Common myeloid progenitor, CD34-positive (primary cell): Measurements from ENCODE around the gene SUSD1.

Experiments
- CTCF ChIA-PET: fragments of 350-600 bp; sonication (Branson Sonifier 250); formaldehyde crosslinking; loops from one replicate; lab custom pipeline; 2021; ENCODE audit warnings: antibody characterized with exemption; lab: Charles Lee
- POLR2A ChIA-PET: fragments of 350-600 bp; sonication (Branson Sonifier 250); formaldehyde crosslinking; loops from one replicate; lab custom pipeline; 2021; ENCODE audit warnings: antibody characterized with exemption; lab: Charles Lee
- DNase-seq, 3 donors: peaks; one replicate each; pipeline versions ENCODE4 v3.0.0 to v3.0.0-alpha.2; 2013
- H3K27ac ChIP-seq, 2 experiments: 1 replicate in 1 of 2; 2 replicates in 1 of 2; pipeline ENCODE4 v1.7.0; 2013; ENCODE audit warnings: inconsistent platforms in 2 of 2, low read length in 2 of 2, mild to moderate bottlenecking in 2 of 2, low read depth in 1 of 2, moderate library complexity in 1 of 2; ENCODE audit not compliant: severe bottlenecking in 2 of 2, insufficient read depth in 1 of 2, poor library complexity in 1 of 2
- H3K27me3 ChIP-seq, 5 experiments: replicated peaks in 2 of 5; 1 replicate in 3 of 5; 2 replicates in 2 of 5; pipeline versions ENCODE4 v1.6.1 to v1.7.0; 2013; ENCODE audit warnings: low read length in 4 of 5, mild to moderate bottlenecking in 2 of 5, moderate library complexity in 2 of 5, inconsistent platforms in 1 of 5; ENCODE audit not compliant: insufficient read depth in 5 of 5, control insufficient read depth in 4 of 5
- H3K36me3 ChIP-seq, 4 experiments: 1 replicate in 2 of 4; 2 replicates in 2 of 4; pipeline versions ENCODE4 v1.6.1 to v1.7.0; 2013; ENCODE audit warnings: low read length in 3 of 4, control low read depth in 1 of 4, mild to moderate bottlenecking in 1 of 4; ENCODE audit not compliant: control insufficient read depth in 4 of 4, insufficient read depth in 4 of 4
- H3K4me1 ChIP-seq, 4 experiments: 1 replicate in 3 of 4; 2 replicates in 1 of 4; pipeline versions ENCODE4 v1.6.1 to v1.7.1; 2013; ENCODE audit warnings: low read length in 3 of 4, mild to moderate bottlenecking in 3 of 4, control low read depth in 1 of 4, inconsistent platforms in 1 of 4, moderate library complexity in 1 of 4; ENCODE audit not compliant: control insufficient read depth in 4 of 4, insufficient read depth in 4 of 4; ENCODE audit errors: control extremely low read depth in 1 of 4
- H3K4me3 ChIP-seq, 7 experiments: 1 replicate in 4 of 7; 2 replicates in 3 of 7; pipeline versions ENCODE4 v1.5.1 to v1.7.0; 2013; ENCODE audit warnings: mild to moderate bottlenecking in 7 of 7, low read length in 6 of 7, moderate library complexity in 6 of 7, inconsistent platforms in 2 of 7, low read depth in 2 of 7, control low read depth in 1 of 7; ENCODE audit not compliant: insufficient read depth in 4 of 7, control insufficient read depth in 1 of 7; ENCODE audit errors: extremely low read depth in 1 of 7
- H3K9me3 ChIP-seq, 5 experiments: 1 replicate in 4 of 5; 2 replicates in 1 of 5; pipeline versions ENCODE4 v1.6.1 to v1.7.1; 2013; ENCODE audit warnings: low read length in 4 of 5, mild to moderate bottlenecking in 2 of 5, inconsistent platforms in 1 of 5, low read depth in 1 of 5, moderate library complexity in 1 of 5; ENCODE audit not compliant: control insufficient read depth in 4 of 5, insufficient read depth in 2 of 5; ENCODE audit errors: control extremely low read depth in 1 of 5
- WGBS: methylation state at CpG from one replicate; pipeline ENCODE4 v1.1.5; 2013; ENCODE audit not compliant: insufficient coverage; 5-methylcytosine and 5-hydroxymethylcytosine counted together

Gene SUSD1

GRCh38 chr9:112043423-112043822, 131.7 kb downstream of the SUSD1 start:
- ChIA-PET POLR2A (no interaction called here), CTCF (interaction anchor here (0.6 to 1.2 kb wide), 2 partner anchors 9 to 342 kb away, joined by 3 to 5 read pairs; no protein-coding TSS in a partner anchor)
- peaks cover 0 to under 1% (median 0%) of the 10 kb centered on the region in 4 experiments for H3K4me1 ChIP-seq
- peaks cover 6 to 48% (median 12%) of the 10 kb centered on the region in 4 experiments for H3K36me3 ChIP-seq
- DNase-seq, result no peak
- H3K27ac ChIP-seq, result no peak overlapping the region
- WGBS, result 100% methylated on average over 1 of the region's 1 CpG
- peaks cover 0 to 88% (median 40%) of the 10 kb centered on the region in 5 experiments for H3K27me3 ChIP-seq
- H3K9me3 ChIP-seq, result peaks cover 0 to 18% (median 12%) of the 10 kb centered on the region in 5 experiments
- no peak overlapping the region for H3K4me3 ChIP-seq

- H3K27me3 ChIP-seq, result peaks cover 0 to 82% (median 39%) of the 10 kb centered on the region in 5 experiments
- no peak overlapping the region for H3K27ac ChIP-seq
- DNase-seq, result no peak
- ChIA-PET POLR2A (no interaction called here), CTCF (interaction anchor here (1.2 kb wide), 1 partner anchor 10 kb away, joined by 3 read pairs; no protein-coding TSS in a partner anchor)
- no peak overlapping the region for H3K4me3 ChIP-seq
- peaks cover 6 to 43% (median 11%) of the 10 kb centered on the region in 4 experiments for H3K36me3 ChIP-seq
- H3K9me3 ChIP-seq, result peaks cover 0 to 11% (median 9%) of the 10 kb centered on the region in 5 experiments
- peaks cover 0 to 5% (median 0%) of the 10 kb centered on the region in 4 experiments for H3K4me1 ChIP-seq
- 95% methylated on average over 4 of the region's 5 CpGs for WGBS
Observed at GRCh38 chr9:112042769-112043168, 132.3 kb downstream of the SUSD1 start.

GRCh38 chr9:112042244-112042638, 132.9 kb downstream of the SUSD1 start:
- Histone ChIP-seq H3K27ac (no peak overlapping the region), H3K36me3 (peaks cover 3 to 38% (median 10%) of the 10 kb centered on the region in 4 experiments), H3K27me3 (peaks cover 0 to 77% (median 34%) of the 10 kb centered on the region in 5 experiments), H3K4me3 (no peak overlapping the region), H3K4me1 (peaks cover 0 to 8% (median 3%) of the 10 kb centered on the region in 4 experiments), H3K9me3 (peaks cover 0 to 6% (median 4%) of the 10 kb centered on the region in 5 experiments)
- POLR2A ChIA-PET, result no interaction called here
- WGBS, result 100% methylated on average over 1 of the region's 3 CpGs
- DNase-seq, result no peak
- CTCF ChIA-PET, result no interaction called here

GRCh38 chr9:112041536-112042243, 133.4 kb downstream of the SUSD1 start:
- H3K27me3 ChIP-seq, result peaks cover 0 to 71% (median 33%) of the 10 kb centered on the region in 5 experiments
- H3K36me3 ChIP-seq, result peaks cover 3 to 34% (median 10%) of the 10 kb centered on the region in 4 experiments
- WGBS, result 97% methylated on average over 5 of the region's 8 CpGs
- H3K27ac ChIP-seq, result no peak overlapping the region
- DNase-seq, result no peak
- ChIA-PET CTCF (interaction anchor here (1.3 kb wide), 1 partner anchor 10 kb away, joined by 4 read pairs; no protein-coding TSS in a partner anchor), POLR2A (no interaction called here)
- H3K4me3 ChIP-seq, result no peak overlapping the region
- peaks cover 3 to 12% (median 6%) of the 10 kb centered on the region in 4 experiments for H3K4me1 ChIP-seq
- H3K9me3 ChIP-seq, result peaks cover 0 to 2% (median 0%) of the 10 kb centered on the region in 5 experiments

- no peak overlapping the region for H3K4me3 ChIP-seq
- H3K9me3 ChIP-seq, result peaks cover 0 to 2% (median 0%) of the 10 kb centered on the region in 5 experiments
- H3K36me3 ChIP-seq, result peaks cover 3 to 31% (median 10%) of the 10 kb centered on the region in 4 experiments
- peaks cover 0 to 66% (median 33%) of the 10 kb centered on the region in 5 experiments for H3K27me3 ChIP-seq
- WGBS, result 98% methylated on average over 3 of the region's 4 CpGs
- no peak overlapping the region for H3K27ac ChIP-seq
- DNase-seq, result no peak
- H3K4me1 ChIP-seq, result peaks cover 3 to 12% (median 6%) of the 10 kb centered on the region in 4 experiments
- ChIA-PET CTCF (interaction anchor here (1.3 kb wide), 1 partner anchor 10 kb away, joined by 4 read pairs; no protein-coding TSS in a partner anchor), POLR2A (no interaction called here)
Observed at GRCh38 chr9:112041199-112041535, 133.9 kb downstream of the SUSD1 start.

GRCh38 chr9:112038017-112038408, 137.1 kb downstream of the SUSD1 start:
- H3K27me3 ChIP-seq, result peaks cover 0 to 67% (median 42%) of the 10 kb centered on the region in 5 experiments
- no peak overlapping the region for H3K4me3 ChIP-seq
- WGBS, result no CpG with 5 or more reads among the region's 2 CpGs
- H3K27ac ChIP-seq, result no peak overlapping the region
- ChIA-PET POLR2A (no interaction called here), CTCF (no interaction called here)
- H3K4me1 ChIP-seq, result peaks cover 3 to 12% (median 6%) of the 10 kb centered on the region in 4 experiments
- peaks cover 0 to 2% (median 0%) of the 10 kb centered on the region in 5 experiments for H3K9me3 ChIP-seq
- no peak for DNase-seq
- H3K36me3 ChIP-seq, result peaks cover 3 to 32% (median 10%) of the 10 kb centered on the region in 4 experiments
